Inflammatory macrophage (primary cell): ENCODE data around the gene DNAAF2.
"Not testable (repeated sequence)": the region's sequence is repeated elsewhere in the genome, so short reads cannot be mapped to it uniquely, and the experiment has no call there.

Experiments
- DNase-seq, 2 donors: peaks; one replicate each; pipeline ENCODE4 v3.0.0-alpha.2; 2020 to 2022
- total RNA-seq, 18 experiments: gene quantifications; one replicate each; lab custom pipeline; 2026; ENCODE audit warnings: mixed read lengths in 6 of 18, inconsistent platforms in 2 of 18; lab: John Stamatoyannopoulos, UW

The DNAAF2 gene, protein sequence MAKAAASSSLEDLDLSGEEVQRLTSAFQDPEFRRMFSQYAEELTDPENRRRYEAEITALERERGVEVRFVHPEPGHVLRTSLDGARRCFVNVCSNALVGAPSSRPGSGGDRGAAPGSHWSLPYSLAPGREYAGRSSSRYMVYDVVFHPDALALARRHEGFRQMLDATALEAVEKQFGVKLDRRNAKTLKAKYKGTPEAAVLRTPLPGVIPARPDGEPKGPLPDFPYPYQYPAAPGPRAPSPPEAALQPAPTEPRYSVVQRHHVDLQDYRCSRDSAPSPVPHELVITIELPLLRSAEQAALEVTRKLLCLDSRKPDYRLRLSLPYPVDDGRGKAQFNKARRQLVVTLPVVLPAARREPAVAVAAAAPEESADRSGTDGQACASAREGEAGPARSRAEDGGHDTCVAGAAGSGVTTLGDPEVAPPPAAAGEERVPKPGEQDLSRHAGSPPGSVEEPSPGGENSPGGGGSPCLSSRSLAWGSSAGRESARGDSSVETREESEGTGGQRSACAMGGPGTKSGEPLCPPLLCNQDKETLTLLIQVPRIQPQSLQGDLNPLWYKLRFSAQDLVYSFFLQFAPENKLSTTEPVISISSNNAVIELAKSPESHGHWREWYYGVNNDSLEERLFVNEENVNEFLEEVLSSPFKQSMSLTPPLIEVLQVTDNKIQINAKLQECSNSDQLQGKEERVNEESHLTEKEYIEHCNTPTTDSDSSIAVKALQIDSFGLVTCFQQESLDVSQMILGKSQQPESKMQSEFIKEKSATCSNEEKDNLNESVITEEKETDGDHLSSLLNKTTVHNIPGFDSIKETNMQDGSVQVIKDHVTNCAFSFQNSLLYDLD
- 0.98 to 11.2 (median 7.4) reads per million in 18 experiments for total RNA-seq

DNA sequence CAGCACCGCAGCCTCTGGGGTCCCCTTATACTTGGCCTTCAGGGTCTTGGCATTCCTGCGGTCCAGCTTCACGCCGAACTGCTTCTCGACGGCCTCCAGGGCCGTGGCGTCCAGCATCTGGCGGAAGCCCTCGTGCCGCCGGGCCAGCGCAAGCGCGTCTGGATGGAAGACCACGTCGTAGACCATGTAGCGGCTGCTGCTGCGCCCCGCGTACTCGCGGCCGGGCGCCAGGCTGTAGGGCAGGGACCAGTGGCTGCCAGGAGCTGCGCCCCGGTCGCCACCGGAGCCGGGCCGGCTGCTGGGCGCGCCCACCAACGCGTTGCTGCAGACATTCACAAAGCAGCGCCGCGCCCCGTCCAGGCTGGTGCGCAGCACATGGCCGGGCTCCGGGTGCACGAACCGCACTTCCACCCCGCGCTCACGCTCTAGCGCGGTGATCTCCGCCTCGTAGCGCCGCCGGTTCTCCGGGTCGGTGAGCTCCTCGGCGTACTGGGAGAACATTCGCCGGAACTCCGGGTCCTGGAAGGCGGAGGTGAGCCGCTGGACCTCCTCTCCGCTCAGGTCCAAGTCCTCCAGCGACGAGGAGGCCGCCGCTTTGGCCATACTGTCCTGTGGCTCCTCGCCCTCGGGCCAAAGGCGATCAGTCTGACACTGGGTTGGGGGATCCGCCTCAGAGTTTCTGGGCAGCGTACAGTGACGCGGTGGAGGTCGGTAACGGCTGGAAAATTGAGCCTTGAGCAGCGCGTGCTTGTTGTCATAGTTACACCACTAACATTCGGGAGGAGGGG is at the start of gene DNAAF2:
Gene DNAAF2, minus strand, starts transcription at position 698 of the 788 bp plus-strand sequence. Its CDS starts 95 bp downstream, at position 603.
- peak; percentile 19 to 60 for DNase-seq

DNA sequence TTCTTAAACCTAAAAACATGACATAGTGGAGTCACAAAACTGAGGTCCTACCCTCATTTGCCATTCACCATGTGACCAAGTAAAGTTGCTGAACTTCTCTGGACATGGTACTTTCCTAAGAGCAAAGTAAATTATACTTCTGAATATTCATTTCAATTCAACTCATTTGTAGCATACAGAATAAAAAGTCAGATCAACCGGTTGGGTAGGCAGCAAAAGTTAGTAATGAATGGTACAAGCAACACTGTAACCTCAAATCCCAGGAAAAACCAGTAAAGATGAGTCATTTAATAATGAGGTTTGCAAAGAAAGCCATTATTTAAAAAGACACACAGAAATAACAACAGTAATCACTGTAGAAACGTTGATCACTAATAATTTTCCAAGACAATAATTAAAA is 44.2 kb upstream of the DNAAF2 start:
- no peak for DNase-seq

DNA sequence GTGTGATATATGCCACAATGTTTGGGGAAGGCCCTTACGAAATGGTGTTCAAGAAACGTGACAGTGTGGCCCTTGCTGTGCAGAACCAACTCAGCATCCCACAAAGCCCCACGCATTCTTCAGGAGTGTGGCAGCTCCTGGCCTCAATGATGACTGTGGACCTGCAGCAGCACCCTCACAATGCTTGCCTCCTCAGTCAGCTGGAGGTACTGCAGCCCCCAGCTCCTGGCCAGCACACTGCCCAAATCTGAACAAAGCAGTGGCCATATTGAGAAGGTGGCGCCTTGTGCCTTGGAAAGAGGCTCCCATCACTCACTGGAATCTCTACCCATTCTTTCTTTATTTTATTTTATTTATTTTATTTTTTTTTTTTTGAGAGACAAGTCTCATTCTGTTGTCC is 42.6 kb upstream of the DNAAF2 start:
- DNase-seq = no peak

DNA sequence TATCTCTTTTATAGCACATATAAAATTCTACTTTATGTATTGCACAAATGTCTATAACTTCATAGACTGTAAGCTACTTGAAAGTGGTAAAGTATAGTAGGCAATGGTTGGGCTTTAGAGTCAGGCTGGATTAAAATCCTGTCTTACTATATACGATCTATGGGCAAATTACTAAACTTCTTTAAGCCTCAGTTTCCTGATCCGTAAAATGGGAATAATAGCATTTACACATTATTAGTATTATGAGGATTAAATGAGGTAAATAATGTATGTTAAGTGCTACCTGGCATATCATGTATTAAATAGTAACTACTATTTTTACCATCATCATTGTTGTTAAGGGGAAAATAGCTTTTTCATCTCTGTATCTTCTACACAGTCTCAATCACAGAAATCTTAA is 38.5 kb upstream of the DNAAF2 start:
- no peak for DNase-seq

DNA sequence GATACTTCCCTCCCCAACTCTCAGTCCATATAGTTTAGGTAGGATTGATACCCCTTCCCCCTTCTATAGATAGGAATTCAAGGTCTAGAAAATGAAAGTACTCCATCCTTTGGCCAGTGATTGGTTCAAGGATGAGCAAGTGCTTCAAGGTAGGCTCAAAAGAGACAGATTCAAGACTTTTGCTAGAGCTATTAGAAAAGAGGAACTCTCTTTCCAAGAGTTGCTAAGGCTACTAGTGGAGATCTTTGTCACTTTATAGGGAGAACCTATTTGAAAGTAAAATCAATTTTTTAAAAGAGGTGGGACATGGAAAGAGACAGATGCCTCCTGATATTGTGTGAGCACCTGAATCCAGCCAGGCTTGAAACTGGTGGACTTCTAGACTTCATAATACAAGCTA is 35.4 kb upstream of the DNAAF2 start:
- DNase-seq = no peak

DNA sequence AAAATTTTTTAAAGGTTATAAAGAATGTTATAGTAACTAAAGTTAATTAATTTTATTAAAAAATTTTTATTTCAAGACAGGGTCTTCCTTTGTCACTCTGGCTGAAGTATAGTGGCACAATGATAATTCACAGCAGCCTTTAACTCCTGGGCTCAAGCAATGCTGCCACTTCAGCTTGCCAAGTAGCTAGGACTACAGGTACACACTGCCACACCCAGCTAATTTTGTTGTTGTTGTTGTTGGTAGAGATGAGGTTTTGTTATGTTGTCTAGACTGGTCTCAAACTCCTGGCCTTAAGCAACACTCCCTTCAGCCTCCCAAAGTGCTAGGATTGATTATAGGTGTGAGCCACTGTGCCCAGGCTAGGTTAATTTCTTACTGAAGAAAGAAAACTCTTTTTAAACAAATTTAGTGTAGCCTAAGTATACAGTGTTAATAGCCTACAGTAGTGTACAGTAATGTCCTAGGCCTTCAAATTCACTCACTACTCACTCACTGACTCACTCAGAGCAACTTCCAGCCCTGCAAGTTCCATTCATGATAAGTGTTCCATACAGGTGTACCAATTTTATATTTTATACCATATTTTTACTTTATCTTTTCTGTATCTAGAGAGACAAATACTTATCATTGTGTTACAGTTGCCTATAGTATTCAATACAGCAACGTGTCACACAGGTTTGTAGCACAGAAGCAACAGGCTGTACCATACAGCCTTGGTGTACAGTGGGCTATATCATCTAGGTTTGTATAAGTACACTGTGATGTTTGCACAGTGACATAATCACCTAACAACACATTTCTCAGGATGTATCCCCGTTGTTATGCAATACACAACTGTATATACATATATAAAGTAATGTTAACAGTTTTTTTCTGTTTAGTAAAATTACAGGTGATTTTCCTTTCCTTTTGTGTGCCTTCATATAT is 24.7 kb upstream of the DNAAF2 start:
- DNase-seq = no peak

DNA sequence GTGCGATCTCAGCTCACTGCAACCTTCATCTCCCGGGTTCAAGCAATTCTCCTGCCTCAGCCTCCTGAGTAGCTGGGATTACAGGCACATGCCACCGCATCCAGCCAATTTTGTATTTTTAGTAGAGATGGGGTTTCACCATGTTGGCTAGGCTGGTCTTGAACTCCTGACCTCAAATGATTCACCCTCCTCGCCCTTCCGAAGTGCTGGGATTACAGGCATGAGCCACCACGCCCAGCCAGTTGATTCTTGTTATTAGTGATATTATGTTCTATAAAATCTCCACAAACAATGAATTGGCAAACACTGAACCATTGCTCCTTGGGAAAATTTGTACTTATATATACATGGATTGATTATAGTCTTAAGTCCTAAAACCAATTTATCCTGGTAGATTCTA is 22.5 kb upstream of the DNAAF2 start:
- DNase-seq = not testable (repeated sequence)

DNA sequence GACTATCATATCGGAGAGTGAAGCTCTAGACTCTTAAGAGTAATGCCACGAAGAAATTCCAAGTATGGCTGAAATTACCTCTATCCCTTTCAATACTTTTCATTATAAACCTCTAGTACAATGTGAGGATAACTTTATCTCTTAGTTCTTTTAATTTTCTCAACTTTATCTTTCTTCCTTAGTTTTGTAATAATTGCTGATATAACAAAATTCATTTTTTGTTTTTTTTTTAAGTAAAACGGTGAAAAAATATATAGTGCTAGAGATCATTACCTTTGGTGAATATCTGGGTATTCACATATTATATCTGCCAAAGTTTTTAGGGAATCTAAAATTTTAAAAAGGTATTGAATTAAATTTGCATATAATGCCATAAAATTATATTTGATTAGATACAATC is 19.5 kb upstream of the DNAAF2 start:
- no peak for DNase-seq

DNA sequence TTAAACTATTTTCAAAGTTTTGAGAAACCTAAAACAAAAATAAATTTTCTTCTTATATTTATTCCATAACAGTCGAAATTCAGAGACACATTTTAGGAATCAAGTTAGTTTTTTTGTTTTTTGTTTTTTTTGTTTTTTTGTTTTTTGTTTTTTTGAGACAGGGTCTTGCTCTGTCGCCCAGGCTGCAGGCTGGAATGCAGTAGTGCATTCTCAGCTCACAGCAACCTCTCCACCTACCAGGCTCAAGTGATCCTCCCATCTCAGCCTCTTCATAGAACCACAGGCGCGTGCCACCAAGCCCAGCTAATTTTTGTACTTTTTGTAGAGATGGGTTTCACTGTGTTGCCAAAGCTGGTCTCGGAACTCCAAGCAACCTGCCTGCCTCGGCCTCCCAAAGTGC is 18.5 kb upstream of the DNAAF2 start:
- no peak for DNase-seq

DNA sequence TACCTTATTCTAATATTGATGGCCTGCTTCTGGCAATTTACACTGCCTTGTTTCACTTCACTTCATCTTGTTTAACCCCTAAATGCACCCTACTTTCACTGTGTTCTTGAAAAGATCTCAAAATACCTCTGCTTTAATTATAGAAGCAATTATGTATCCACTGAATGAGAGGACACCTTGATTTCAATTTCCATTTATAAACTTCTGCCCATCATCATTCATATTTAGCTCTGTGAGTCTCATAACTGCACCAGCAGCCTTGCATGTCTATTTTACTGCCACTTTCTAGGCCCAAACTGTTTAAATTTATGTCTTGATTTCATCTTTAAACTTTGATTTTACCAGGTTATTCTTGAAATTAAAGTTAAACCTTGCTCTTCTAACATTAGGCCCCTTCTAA is 7.1 kb upstream of the DNAAF2 start:
- no peak for DNase-seq

DNA sequence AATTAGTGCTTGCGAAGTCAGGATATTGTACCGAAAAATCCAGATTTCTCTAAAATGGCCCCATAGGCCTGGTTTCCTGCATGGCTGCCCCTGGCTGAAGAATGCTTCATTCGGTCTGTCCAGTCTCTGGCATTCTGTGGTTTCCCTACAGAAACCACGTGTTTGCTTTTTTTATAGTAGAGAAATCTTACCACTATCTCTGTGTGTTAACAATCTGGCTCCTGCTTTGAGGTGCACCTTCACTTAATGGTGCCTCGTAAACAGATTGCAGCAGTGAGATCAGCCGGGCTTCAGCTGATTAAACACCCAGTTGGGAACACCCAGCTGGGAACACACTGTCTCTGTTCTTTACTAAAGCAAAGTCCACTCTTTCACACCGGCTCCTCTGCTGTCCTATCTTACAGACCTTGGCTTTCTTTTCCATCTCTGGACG is 6.7 kb upstream of the DNAAF2 start:
- no peak for DNase-seq

DNA sequence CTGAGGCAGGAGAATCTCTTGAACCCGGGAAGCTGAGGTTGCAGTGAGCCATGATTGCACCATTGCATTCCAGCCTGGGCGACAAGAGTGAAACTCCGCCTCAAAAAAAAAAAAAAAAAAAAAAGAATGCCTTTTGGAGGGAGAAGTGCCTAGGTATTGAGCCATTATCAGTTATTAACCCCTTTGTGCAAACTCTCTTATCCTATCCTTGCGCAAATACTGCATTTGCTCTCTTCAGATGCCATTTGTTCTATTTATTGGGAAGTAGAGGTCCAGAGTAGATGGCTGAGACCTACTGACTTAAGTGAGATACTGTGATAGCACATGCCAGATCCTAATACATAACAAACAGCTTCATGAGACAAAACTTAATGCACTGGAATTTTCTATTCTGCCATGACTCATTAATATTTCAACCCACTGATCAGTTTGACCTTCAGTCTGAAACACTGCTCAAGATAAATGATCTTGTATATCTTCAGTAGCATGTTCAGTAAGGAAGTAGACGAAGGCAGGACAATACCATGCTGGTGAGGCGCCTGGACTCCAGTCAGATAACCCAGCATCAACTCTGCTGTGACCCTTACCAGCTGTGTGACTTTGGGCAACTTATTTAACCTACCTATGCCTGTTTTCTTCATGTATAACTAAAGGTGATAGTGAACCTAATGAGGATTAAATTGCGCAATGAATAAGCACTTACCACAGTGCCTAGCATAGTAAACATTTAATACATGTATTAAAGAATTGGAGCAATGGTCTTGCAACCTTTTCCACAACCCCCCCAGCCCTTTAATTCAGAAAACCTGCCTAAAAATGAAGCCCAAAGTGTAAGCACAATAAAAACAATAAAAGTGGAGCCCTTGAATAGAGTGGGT is 5.7 kb upstream of the DNAAF2 start:
- no peak for DNase-seq

DNA sequence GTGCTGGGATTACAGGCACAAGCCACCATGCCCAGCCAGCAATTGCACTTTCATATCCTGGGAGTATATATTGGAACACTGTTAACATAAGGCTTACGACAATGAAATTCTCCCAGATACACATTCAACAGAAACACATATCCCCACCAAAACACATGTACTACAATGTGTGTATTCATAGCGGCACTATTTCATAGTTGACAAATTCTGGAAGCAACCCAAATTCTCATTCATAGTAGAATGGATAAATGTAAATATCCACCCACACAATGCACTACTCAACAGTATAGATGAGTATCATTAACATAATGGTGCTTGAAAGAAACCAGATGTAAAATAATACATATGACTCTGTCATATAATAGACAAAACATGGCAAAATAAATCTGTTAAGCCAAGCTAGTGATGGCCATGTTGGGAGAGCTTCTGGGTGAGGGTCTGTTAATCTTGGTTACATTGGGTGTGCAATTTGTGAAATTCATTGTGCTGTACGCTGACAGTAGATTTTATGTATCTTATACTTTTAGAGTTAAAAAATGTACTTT is 2.6 kb upstream of the DNAAF2 start:
- no peak for DNase-seq

DNA sequence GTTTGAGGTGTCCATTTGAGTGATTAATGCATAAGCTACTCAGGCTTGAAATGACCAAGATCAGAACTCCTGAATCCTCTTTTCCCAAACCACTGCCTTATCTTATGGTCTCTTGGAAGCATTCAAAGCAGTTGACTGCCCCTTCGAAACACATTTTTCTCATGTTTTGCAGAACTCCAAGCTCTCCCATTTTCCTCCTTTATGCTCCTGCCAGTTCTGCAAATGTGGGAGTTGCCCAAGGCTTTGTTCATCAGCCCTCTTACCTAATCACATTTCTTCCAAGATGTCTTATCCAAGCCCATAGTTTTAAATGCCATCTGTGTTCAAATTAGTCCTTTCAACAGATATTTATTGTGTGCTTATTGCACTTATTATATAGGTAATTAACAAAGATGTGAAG is 1.8 kb upstream of the DNAAF2 start:
- no peak for DNase-seq

DNA sequence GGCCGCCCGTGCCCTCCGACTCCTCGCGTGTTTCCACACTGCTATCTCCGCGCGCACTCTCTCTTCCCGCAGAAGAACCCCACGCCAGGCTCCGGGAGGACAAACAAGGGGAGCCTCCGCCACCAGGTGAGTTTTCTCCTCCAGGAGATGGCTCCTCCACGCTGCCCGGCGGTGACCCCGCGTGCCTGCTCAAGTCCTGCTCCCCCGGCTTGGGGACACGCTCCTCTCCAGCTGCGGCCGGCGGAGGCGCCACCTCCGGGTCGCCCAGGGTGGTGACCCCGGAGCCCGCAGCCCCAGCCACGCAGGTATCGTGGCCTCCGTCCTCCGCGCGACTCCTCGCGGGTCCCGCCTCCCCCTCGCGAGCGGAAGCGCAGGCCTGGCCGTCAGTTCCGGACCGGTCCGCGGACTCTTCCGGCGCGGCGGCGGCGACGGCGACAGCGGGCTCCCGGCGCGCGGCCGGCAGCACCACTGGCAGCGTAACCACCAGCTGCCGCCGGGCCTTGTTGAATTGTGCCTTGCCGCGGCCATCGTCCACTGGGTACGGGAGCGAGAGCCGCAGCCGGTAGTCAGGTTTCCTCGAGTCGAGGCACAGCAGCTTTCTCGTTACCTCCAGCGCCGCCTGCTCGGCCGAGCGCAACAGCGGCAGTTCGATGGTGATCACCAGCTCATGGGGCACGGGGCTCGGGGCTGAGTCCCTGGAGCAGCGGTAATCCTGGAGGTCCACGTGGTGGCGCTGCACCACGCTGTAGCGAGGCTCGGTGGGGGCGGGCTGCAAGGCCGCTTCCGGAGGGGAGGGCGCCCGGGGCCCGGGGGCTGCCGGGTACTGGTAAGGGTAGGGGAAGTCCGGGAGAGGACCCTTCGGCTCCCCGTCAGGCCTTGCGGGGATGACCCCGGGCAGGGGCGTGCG is 1.2 kb downstream of the DNAAF2 start:
- DNase-seq = peak; percentile 89 to 94

DNA sequence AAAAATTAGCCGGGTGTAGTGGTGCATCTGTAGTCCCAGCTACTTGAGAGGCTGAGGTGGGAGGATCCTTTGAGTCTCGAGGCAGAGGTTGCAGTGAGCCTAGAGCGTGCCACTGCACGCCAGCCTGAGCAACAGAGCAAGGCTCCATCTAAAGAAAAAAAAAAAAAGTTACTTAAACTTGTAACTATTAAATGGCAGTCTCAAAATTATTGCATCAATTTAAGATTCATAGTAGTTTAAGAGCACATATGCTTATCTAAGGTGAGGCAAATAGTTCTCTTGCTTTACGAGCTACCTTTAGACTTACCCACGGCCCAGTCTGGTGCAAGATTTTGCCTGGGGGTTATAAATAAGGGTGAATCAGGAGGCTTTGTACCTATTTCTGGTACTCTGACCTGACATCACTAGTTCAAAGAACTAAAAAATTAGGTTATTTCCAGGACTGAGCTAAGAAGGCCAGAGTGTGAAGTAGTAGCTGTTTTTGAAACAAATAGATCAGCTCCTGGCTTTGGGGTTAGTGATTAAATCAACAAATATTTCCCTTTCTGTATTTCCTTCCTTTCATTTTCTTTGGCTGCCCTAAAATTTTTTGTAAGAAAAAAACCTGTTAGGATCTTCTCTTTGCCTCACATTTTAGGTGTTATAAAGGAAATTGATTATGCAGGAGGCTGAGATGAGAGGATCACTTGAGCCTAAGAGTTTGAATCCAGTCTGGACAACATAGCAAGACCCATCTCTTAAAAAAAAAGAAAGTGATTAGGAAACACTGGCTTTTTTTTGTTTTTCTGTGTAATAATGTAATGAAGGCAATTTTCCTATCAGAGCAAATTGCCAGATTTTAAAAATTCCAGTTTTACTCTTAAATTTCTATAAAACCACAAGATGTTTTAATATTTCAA is 10.9 kb downstream of the DNAAF2 start:
- DNase-seq = no peak

DNA sequence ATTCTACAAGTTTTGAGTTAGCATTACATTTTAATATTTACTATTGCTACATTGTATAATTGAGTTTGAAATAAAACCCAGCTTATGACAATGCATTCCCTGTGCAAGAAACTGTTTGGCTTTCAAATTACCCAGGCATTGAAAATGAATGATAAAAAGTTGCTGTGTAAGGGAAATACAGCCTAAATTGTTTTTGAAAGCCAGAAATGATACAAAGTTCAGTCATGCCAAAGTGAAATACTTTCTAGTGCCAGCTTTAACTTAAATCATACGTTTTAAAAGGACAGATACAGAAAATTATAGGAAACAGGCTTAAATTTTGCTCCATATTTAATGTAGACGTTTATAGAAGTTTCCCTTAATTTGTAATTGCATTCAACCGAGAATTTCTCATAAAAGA is 11.7 kb downstream of the DNAAF2 start:
- DNase-seq = no peak

DNA sequence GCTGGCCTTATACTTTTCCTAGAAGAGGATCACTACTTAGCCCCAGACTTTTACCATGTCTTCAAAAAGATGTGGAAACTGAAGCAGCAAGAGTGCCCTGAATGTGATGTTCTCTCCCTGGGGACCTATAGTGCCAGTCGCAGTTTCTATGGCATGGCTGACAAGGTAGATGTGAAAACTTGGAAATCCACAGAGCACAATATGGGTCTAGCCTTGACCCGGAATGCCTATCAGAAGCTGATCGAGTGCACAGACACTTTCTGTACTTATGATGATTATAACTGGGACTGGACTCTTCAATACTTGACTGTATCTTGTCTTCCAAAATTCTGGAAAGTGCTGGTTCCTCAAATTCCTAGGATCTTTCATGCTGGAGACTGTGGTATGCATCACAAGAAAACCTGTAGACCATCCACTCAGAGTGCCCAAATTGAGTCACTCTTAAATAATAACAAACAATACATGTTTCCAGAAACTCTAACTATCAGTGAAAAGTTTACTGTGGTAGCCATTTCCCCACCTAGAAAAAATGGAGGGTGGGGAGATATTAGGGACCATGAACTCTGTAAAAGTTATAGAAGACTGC is 12.9 kb downstream of the DNAAF2 start:
- DNase-seq = no peak
